GM12891 (cell line): ENCODE measurements around the gene URM1.
A peak's percentile ranks its signal among the peaks of the same experiment; 100 is the strongest.

Experiments
- DNase-seq: peaks from one replicate; pipeline ENCODE4 v3.0.0; 2011; ENCODE audit warnings: low spot score; ENCODE audit not compliant: insufficient read length
- FAIRE-seq: peaks from 2 replicates; lab custom pipeline; 2011; peaks lifted over from hg19 to GRCh38; lab: Jason Lieb, UNC
- PAX5 ChIP-seq: IDR thresholded peaks from 2 replicates; pipeline ENCODE4 v1.6.1; 2011; ENCODE audit warnings: low read length, moderate library complexity, mild to moderate bottlenecking; ENCODE audit not compliant: insufficient read depth, severe bottlenecking
- POLR2A ChIP-seq: IDR thresholded peaks from 2 replicates; pipeline ENCODE4 v1.6.1; 2011; ENCODE audit warnings: low read depth, low read length, control low read depth
- POLR2AphosphoS5 ChIP-seq: IDR thresholded peaks from 2 replicates; pipeline ENCODE4 v1.6.1; 2011; ENCODE audit warnings: low read depth, low read length, control low read depth
- POU2F2 ChIP-seq: IDR thresholded peaks from 2 replicates; pipeline ENCODE4 v1.6.1; 2011; ENCODE audit warnings: low read depth, mild to moderate bottlenecking, control low read depth, low read length, moderate library complexity
- SPI1 ChIP-seq: IDR thresholded peaks from 2 replicates; pipeline ENCODE4 v1.6.1; 2011; ENCODE audit warnings: low read depth, low read length, control low read depth
- TAF1 ChIP-seq: IDR thresholded peaks from 2 replicates; pipeline ENCODE4 v1.6.1; 2011; ENCODE audit warnings: low read depth, low read length, control low read depth

The URM1 gene

GRCh38 chr9:128344931-128345605 is 26.1 kb upstream of the URM1 start:
- TF ChIP-seq POLR2A, result no peak
- TF ChIP-seq PAX5, result no peak
- no peak for TF ChIP-seq SPI1
- no peak for TF ChIP-seq POU2F2
- no peak for TF ChIP-seq POLR2AphosphoS5
- no peak for TF ChIP-seq TAF1
- FAIRE-seq (no peak), DNase-seq (no peak)

GRCh38 chr9:128349125-128349524 is 22.0 kb upstream of the URM1 start:
- no peak for TF ChIP-seq PAX5
- no peak for TF ChIP-seq POLR2A
- TF ChIP-seq TAF1, result no peak
- TF ChIP-seq POLR2AphosphoS5, result no peak
- TF ChIP-seq SPI1, result no peak
- TF ChIP-seq POU2F2, result no peak
- DNase-seq (no peak), FAIRE-seq (no peak)

GRCh38 chr9:128349772-128350171 is 21.4 kb upstream of the URM1 start:
- DNase-seq (no peak), FAIRE-seq (no peak)
- no peak for TF ChIP-seq SPI1
- no peak for TF ChIP-seq POLR2A
- no peak for TF ChIP-seq POU2F2
- no peak for TF ChIP-seq POLR2AphosphoS5
- no peak for TF ChIP-seq PAX5
- no peak for TF ChIP-seq TAF1

- no peak for DNase-seq
- FAIRE-seq, result no peak
- TF ChIP-seq POU2F2 (no peak), POLR2A (no peak), PAX5 (no peak), POLR2AphosphoS5 (no peak), SPI1 (no peak), TAF1 (no peak)
These were observed 15.7 kb upstream of the URM1 start for GRCh38 chr9:128355451-128355850.

GRCh38 chr9:128358090-128358489 is 13.1 kb upstream of the URM1 start:
- TF ChIP-seq POU2F2, result no peak
- TF ChIP-seq PAX5, result no peak
- no peak for TF ChIP-seq TAF1
- no peak for TF ChIP-seq POLR2A
- TF ChIP-seq POLR2AphosphoS5, result no peak
- TF ChIP-seq SPI1, result no peak
- DNase-seq (no peak), FAIRE-seq (no peak)

GRCh38 chr9:128358861-128359260 is 12.3 kb upstream of the URM1 start:
- TF ChIP-seq POU2F2 (no peak), POLR2A (no peak), SPI1 (no peak), TAF1 (no peak), PAX5 (no peak), POLR2AphosphoS5 (no peak)
- FAIRE-seq (no peak), DNase-seq (no peak)

GRCh38 chr9:128360826-128361225 is 10.3 kb upstream of the URM1 start:
- FAIRE-seq (no peak), DNase-seq (no peak)
- no peak for TF ChIP-seq POU2F2
- no peak for TF ChIP-seq POLR2A
- TF ChIP-seq SPI1, result no peak
- TF ChIP-seq TAF1, result no peak
- no peak for TF ChIP-seq POLR2AphosphoS5
- TF ChIP-seq PAX5, result no peak

GRCh38 chr9:128361296-128361985 is 9.7 kb upstream of the URM1 start:
- FAIRE-seq, result no peak
- no peak for TF ChIP-seq POLR2AphosphoS5
- no peak for TF ChIP-seq PAX5
- no peak for TF ChIP-seq SPI1
- no peak for TF ChIP-seq POU2F2
- TF ChIP-seq POLR2A, result no peak
- no peak for TF ChIP-seq TAF1
- DNase-seq, result no peak

GRCh38 chr9:128361986-128362646 is 9.1 kb upstream of the URM1 start:
- TF ChIP-seq TAF1, result no peak
- no peak for TF ChIP-seq POU2F2
- no peak for TF ChIP-seq SPI1
- TF ChIP-seq POLR2A, result no peak
- no peak for TF ChIP-seq POLR2AphosphoS5
- no peak for TF ChIP-seq PAX5
- DNase-seq (peak; percentile 77), FAIRE-seq (peak; percentile 84)
